GM23338 (cell line): ENCODE results near the gene HOXD4. TPM values are rescaled to one million over a fixed set of nuclear protein-coding genes. Genes with fewer than 3 reads are reported as not detected.

ENCODE experiments used
- ATAC-seq: fragments of 200-7000 bp; cut with Tn5 transposase; 3 replicates; pipeline ENCODE4 v1.9.1; 2020
- DNase-seq: peaks from one replicate; pipeline ENCODE4 v3.0.0-alpha.2; 2015; ENCODE audit warnings: low spot score
- H2AFZ ChIP-seq: fragments of 200-600 bp; sonication (generic); 2 replicates; pipeline ENCODE4 v1.8.0; 2016; ENCODE audit warnings: antibody characterized with exemption, mild to moderate bottlenecking, moderate library complexity
- H3F3A ChIP-seq: fragments of 200-600 bp; sonication (generic); replicated peaks from 2 replicates; pipeline ENCODE4 v1.8.0; 2017; ENCODE audit warnings: antibody characterized with exemption, mixed run types, low read depth
- H3K27ac ChIP-seq: fragments of 200-600 bp; sonication (generic); 2 replicates; pipeline ENCODE4 v1.6.1; 2016; ENCODE audit warnings: low read depth
- H3K27me3 ChIP-seq: fragments of 200-600 bp; sonication (generic); 2 replicates; pipeline ENCODE4 v1.8.0; 2016; ENCODE audit warnings: mild to moderate bottlenecking, mixed run types, moderate library complexity; ENCODE audit not compliant: insufficient read depth
- H3K36me3 ChIP-seq: fragments of 200-600 bp; sonication (generic); 2 replicates; pipeline ENCODE4 v1.8.0; 2016; ENCODE audit warnings: mild to moderate bottlenecking; ENCODE audit not compliant: insufficient read depth
- H3K4me1 ChIP-seq: fragments of 200-600 bp; sonication (generic); 2 replicates; pipeline ENCODE4 v1.8.0; 2016; ENCODE audit warnings: mild to moderate bottlenecking, moderate library complexity; ENCODE audit not compliant: insufficient read depth
- H3K4me2 ChIP-seq: fragments of 200-600 bp; sonication (generic); 2 replicates; pipeline ENCODE4 v1.7.1; 2017; ENCODE audit warnings: mixed run types
- H3K4me3 ChIP-seq: fragments of 200-600 bp; sonication (generic); 2 replicates; pipeline ENCODE4 v1.6.1; 2016; ENCODE audit warnings: mixed run types
- H3K79me2 ChIP-seq: fragments of 200-600 bp; sonication (generic); replicated peaks from 2 replicates; pipeline ENCODE4 v1.8.0; 2017; ENCODE audit warnings: mild to moderate bottlenecking; ENCODE audit not compliant: insufficient read depth
- H3K9me2 ChIP-seq: fragments of 200-600 bp; sonication (generic); 2 replicates; pipeline ENCODE4 v1.8.0; 2017; ENCODE audit not compliant: insufficient read depth
- H4K20me1 ChIP-seq: fragments of 200-600 bp; sonication (generic); replicated peaks from 2 replicates; pipeline ENCODE4 v1.8.0; 2017; ENCODE audit warnings: mild to moderate bottlenecking; ENCODE audit not compliant: insufficient read depth
- H3K27ac Mint-ChIP-seq: 2 replicates; pipeline ENCODE4 v1.8.0; 2020; ENCODE audit warnings: inconsistent platforms, mild to moderate bottlenecking, moderate library complexity, mixed read lengths
- H3K27me3 Mint-ChIP-seq: 3 replicates; pipeline ENCODE4 v1.8.0; 2022; ENCODE audit warnings: low read depth, mild to moderate bottlenecking, moderate library complexity, mixed read lengths, inconsistent platforms; ENCODE audit not compliant: insufficient read depth, poor library complexity
- H3K36me3 Mint-ChIP-seq: 3 replicates; pipeline ENCODE4 v1.8.0; 2021; ENCODE audit warnings: low read depth, mild to moderate bottlenecking, inconsistent platforms, moderate library complexity, mixed read lengths
- H3K4me1 Mint-ChIP-seq: 3 replicates; pipeline ENCODE4 v1.8.0; 2020; ENCODE audit warnings: mild to moderate bottlenecking, inconsistent platforms, mixed read lengths
- H3K4me3 Mint-ChIP-seq: 3 replicates; pipeline ENCODE4 v1.8.0; 2021; ENCODE audit warnings: moderate library complexity, mild to moderate bottlenecking, inconsistent platforms, mixed read lengths
- H3K9me3 Mint-ChIP-seq: 3 replicates; pipeline ENCODE4 v1.8.0; 2020; ENCODE audit warnings: moderate library complexity, mild to moderate bottlenecking, inconsistent platforms, mixed read lengths
- EZH2 ChIP-seq: fragments of 200-600 bp; sonication (generic); IDR thresholded peaks from one replicate; pipeline ENCODE4 v1.8.0; 2017; ENCODE audit warnings: antibody characterized with exemption, mild to moderate bottlenecking, low read depth; ENCODE audit not compliant: unreplicated experiment
- EZH2phosphoT487 ChIP-seq: fragments of 200-600 bp; sonication (generic); IDR thresholded peaks from one replicate; pipeline ENCODE4 v1.8.1; 2018; ENCODE audit warnings: antibody characterized with exemption; ENCODE audit not compliant: unreplicated experiment
- JUNB ChIP-seq: IDR thresholded peaks from one replicate; pipeline ENCODE4 v1.6.1; 2016; ENCODE audit warnings: antibody characterized with exemption; ENCODE audit not compliant: unreplicated experiment
- NANOG ChIP-seq: IDR thresholded peaks from 2 replicates; pipeline ENCODE4 v1.6.1; 2016; ENCODE audit warnings: antibody characterized with exemption, borderline replicate concordance
- STAT1 ChIP-seq: IDR thresholded peaks from one replicate; pipeline ENCODE4 v1.6.1; 2016; ENCODE audit warnings: antibody characterized with exemption; ENCODE audit not compliant: unreplicated experiment
- polyA plus RNA-seq: library from polyadenylated mRNA; unstranded; fragments of >200 nt; fragmentation: Nextera tagmentation; extraction: Ambion mirVana; gene quantifications from 2 replicates; pipeline ENCODE4 v1.2.1, GENCODE V29; 2016
- total RNA-seq: library from RNA; depleted of rRNA; stranded (reverse); fragments of >200 nt; shearing (Covaris generic); gene quantifications from 2 replicates; pipeline ENCODE4 v1.2.3, GENCODE V29; 2014
- TF ChIP-seq, protein P1 (sequence below): fragments of 250-450 bp; sonication (Bioruptor Pico); IDR thresholded peaks from 2 replicates; pipeline ENCODE4 v1.5.0; 2020; ENCODE audit warnings: mild to moderate bottlenecking, moderate library complexity

Gene HOXD4
- total and polyA plus RNA-seq, 2 experiments from 2014 or later: not detected

DNA sequence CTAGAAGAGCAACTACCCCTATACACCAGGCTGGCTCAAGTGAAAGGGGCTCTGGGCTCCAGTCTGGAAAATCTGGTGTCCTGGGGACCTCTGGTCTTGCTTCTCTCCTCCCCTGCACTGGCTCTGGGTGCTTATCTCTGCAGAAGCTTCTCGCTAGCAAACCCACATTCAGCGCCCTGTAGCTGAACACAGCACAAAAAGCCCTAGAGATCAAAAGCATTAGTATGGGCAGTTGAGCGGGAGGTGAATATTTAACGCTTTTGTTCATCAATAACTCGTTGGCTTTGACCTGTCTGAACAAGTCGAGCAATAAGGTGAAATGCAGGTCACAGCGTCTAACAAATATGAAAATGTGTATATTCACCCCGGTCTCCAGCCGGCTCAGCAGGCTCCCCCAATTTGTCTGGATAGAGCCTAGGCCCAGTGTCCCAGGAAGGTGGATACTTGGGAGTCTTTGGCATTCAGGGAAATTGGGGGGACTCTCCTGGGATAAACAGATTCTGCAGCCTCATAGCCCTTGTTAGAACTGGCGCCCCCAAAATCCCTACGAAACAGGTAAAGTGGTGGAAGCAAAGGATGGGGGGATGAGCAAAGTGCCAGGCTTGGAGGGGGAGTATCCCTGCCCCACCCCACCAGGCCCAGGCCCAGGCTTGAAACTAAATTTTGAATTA is 2.5 kb upstream of the HOXD4 start:
- no peaks in the 10 kb centered on the region for H3K79me2 ChIP-seq
- ATAC-seq: no peak
- no peaks in the 10 kb centered on the region for H3K36me3 ChIP-seq
- H3K4me3 Mint-ChIP-seq: no peak overlapping the region
- peaks cover 15% of the 10 kb centered on the region for H3K4me1 Mint-ChIP-seq
- H3K27me3 Mint-ChIP-seq: peaks cover 99% of the 10 kb centered on the region
- TF ChIP-seq EZH2phosphoT487 (no peak), JUNB (no peak), EZH2 (peak; percentile 82)
- DNase-seq: peak; percentile 13
- no peak overlapping the region for H3K4me3 ChIP-seq
- 0 out of 3 replicates have a peak, but pooled peaks cover 2% of the 10 kb centered on the region for H3K9me3 Mint-ChIP-seq
- H3F3A ChIP-seq: peaks cover 20% of the 10 kb centered on the region; the same call in 1 of the 2 replicates
- H3K9me2 ChIP-seq: no peaks in the 10 kb centered on the region
- H3K27ac Mint-ChIP-seq: no peak overlapping the region
- no peak overlapping the region for H3K27ac ChIP-seq
- H3K4me2 ChIP-seq: 0 out of 2 replicates have a peak overlapping the region, but pooled peaks have one; percentile 24
- H3K27me3 ChIP-seq: peaks cover 100% of the 10 kb centered on the region
- H2AFZ ChIP-seq: no peak overlapping the region
- peaks cover 17% of the 10 kb centered on the region for H3K4me1 ChIP-seq
- H4K20me1 ChIP-seq: peaks cover 46% of the 10 kb centered on the region
- no peaks in the 10 kb centered on the region for H3K36me3 Mint-ChIP-seq

DNA sequence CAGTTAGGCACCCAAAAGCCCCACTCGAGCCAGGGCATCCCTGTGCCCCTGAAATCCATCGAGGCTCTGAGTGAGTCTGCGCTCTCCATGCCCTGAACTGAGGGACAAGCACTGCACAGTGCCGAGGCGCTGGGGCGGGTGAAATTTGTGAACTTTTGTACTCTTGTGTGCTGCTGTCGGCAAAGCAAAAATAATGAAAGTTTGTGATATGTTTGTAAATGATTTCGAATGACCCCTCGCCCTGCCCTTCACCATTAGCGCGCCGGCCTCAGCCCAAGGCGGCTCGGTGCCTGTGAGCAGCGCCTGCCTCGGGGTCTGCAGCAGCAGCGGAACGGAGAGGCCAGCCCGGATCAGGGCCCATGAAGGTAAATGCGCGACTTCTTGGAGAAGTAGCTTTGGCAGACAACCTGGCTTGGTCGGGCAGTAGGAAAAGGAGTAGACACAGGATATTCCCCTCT is 1.8 kb upstream of the HOXD4 start:
- H4K20me1 ChIP-seq: peaks cover 52% of the 10 kb centered on the region
- H3K27ac Mint-ChIP-seq: no peak overlapping the region
- no peaks in the 10 kb centered on the region for H3K9me2 ChIP-seq
- TF ChIP-seq EZH2 (peak; percentile 93), STAT1 (no peak), EZH2phosphoT487 (peak; percentile 95), NANOG (no peak)
- TF ChIP-seq, protein P1, sequence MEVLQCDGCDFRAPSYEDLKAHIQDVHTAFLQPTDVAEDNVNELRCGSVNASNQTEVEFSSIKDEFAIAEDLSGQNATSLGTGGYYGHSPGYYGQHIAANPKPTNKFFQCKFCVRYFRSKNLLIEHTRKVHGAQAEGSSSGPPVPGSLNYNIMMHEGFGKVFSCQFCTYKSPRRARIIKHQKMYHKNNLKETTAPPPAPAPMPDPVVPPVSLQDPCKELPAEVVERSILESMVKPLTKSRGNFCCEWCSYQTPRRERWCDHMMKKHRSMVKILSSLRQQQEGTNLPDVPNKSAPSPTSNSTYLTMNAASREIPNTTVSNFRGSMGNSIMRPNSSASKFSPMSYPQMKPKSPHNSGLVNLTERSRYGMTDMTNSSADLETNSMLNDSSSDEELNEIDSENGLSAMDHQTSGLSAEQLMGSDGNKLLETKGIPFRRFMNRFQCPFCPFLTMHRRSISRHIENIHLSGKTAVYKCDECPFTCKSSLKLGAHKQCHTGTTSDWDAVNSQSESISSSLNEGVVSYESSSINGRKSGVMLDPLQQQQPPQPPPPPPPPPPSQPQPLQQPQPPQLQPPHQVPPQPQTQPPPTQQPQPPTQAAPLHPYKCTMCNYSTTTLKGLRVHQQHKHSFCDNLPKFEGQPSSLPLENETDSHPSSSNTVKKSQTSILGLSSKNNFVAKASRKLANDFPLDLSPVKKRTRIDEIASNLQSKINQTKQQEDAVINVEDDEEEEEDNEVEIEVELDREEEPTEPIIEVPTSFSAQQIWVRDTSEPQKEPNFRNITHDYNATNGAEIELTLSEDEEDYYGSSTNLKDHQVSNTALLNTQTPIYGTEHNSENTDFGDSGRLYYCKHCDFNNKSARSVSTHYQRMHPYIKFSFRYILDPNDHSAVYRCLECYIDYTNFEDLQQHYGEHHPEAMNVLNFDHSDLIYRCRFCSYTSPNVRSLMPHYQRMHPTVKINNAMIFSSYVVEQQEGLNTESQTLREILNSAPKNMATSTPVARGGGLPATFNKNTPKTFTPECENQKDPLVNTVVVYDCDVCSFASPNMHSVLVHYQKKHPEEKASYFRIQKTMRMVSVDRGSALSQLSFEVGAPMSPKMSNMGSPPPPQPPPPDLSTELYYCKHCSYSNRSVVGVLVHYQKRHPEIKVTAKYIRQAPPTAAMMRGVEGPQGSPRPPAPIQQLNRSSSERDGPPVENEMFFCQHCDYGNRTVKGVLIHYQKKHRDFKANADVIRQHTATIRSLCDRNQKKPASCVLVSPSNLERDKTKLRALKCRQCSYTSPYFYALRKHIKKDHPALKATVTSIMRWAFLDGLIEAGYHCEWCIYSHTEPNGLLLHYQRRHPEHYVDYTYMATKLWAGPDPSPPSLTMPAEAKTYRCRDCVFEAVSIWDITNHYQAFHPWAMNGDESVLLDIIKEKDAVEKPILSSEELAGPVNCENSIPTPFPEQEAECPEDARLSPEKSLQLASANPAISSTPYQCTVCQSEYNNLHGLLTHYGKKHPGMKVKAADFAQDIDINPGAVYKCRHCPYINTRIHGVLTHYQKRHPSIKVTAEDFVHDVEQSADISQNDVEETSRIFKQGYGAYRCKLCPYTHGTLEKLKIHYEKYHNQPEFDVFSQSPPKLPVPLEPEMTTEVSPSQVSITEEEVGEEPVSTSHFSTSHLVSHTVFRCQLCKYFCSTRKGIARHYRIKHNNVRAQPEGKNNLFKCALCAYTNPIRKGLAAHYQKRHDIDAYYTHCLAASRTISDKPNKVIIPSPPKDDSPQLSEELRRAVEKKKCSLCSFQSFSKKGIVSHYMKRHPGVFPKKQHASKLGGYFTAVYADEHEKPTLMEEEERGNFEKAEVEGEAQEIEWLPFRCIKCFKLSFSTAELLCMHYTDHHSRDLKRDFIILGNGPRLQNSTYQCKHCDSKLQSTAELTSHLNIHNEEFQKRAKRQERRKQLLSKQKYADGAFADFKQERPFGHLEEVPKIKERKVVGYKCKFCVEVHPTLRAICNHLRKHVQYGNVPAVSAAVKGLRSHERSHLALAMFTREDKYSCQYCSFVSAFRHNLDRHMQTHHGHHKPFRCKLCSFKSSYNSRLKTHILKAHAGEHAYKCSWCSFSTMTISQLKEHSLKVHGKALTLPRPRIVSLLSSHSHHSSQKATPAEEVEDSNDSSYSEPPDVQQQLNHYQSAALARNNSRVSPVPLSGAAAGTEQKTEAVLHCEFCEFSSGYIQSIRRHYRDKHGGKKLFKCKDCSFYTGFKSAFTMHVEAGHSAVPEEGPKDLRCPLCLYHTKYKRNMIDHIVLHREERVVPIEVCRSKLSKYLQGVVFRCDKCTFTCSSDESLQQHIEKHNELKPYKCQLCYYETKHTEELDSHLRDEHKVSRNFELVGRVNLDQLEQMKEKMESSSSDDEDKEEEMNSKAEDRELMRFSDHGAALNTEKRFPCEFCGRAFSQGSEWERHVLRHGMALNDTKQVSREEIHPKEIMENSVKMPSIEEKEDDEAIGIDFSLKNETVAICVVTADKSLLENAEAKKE (CRISPR knock-in tag): no peak
- DNase-seq (peak; percentile 51), ATAC-seq (peak; percentile 9; the same call in 2 of the 3 replicates)
- 0 out of 3 replicates have a peak, but pooled peaks cover 2% of the 10 kb centered on the region for H3K9me3 Mint-ChIP-seq
- no peak overlapping the region for H3K4me2 ChIP-seq
- H3K27ac ChIP-seq: no peak overlapping the region
- H3K36me3 Mint-ChIP-seq: no peaks in the 10 kb centered on the region
- peaks cover 100% of the 10 kb centered on the region for H3K27me3 ChIP-seq
- H3K4me1 ChIP-seq: peaks cover 22% of the 10 kb centered on the region
- peaks cover 15% of the 10 kb centered on the region for H3K4me1 Mint-ChIP-seq
- peaks cover 25% of the 10 kb centered on the region; the same call in 1 of the 2 replicates for H3F3A ChIP-seq
- 0 out of 2 replicates have a peak overlapping the region, but pooled peaks have one; percentile 17 for H3K4me3 ChIP-seq
- no peak overlapping the region for H3K4me3 Mint-ChIP-seq
- H3K27me3 Mint-ChIP-seq: peaks cover 99% of the 10 kb centered on the region
- H3K79me2 ChIP-seq: no peaks in the 10 kb centered on the region
- no peak overlapping the region for H2AFZ ChIP-seq
- no peaks in the 10 kb centered on the region for H3K36me3 ChIP-seq
